HCT116 (cell line): ENCODE results near the gene ERC1. TPM values are rescaled to one million over a fixed set of nuclear protein-coding genes. Genes with fewer than 3 reads are reported as not detected.

Experiments
- ATAC-seq: fragments of 200-7000 bp; cut with Tn5 transposase; 2 replicates; pipeline ENCODE4 v1.9.1; 2020; ENCODE audit warnings: mild to moderate bottlenecking, moderate library complexity
- BruUV-seq: library from RNA; stranded (reverse); fragments of 400-500 nt; replicated peaks from 2 replicates; lab custom pipeline; 2021; lab: Mats Ljungman, UMichigan
- CTCF ChIA-PET: fragments of 300-600 bp; sonication (Branson Sonifier 250); formaldehyde crosslinking; loops from one replicate; lab custom pipeline; 2021; ENCODE audit warnings: antibody characterized with exemption; lab: Charles Lee
- POLR2A ChIA-PET: fragments of 300-600, 350-600 bp; sonication (Branson Sonifier 250); formaldehyde crosslinking; loops from one replicate; lab custom pipeline; 2021; ENCODE audit warnings: antibody characterized with exemption; lab: Charles Lee
- RAD21 ChIA-PET, 2 experiments: fragments of 300-600 bp; sonication (Branson Sonifier 250); formaldehyde crosslinking; loops; one replicate each; lab custom pipeline; 2023; ENCODE audit warnings: low total read pairs in 2 of 2; ENCODE audit not compliant: uncharacterized antibody in 2 of 2, unreplicated experiment in 2 of 2, low non-redundant PET in 1 of 2; lab: Charles Lee
- DNase-seq: peaks from one replicate; pipeline ENCODE4 v3.0.0-alpha.2; 2010; ENCODE audit warnings: low read depth, low spot score
- H2AFZ ChIP-seq: fragments of 200-600 bp; shearing (Covaris generic), sonication (generic); 2 replicates; pipeline ENCODE4 v1.6.1; 2017; ENCODE audit warnings: low read depth, mixed run types, mixed read lengths, antibody characterized with exemption, low read length; ENCODE audit not compliant: poor library complexity, severe bottlenecking
- H3K27ac ChIP-seq: 2 replicates; pipeline ENCODE4 v1.5.1; 2012; ENCODE audit warnings: low read depth, low read length
- H3K27me3 ChIP-seq: fragments of 200-600 bp; sonication (generic); 2 replicates; pipeline ENCODE4 v1.6.1; 2016; ENCODE audit warnings: mixed run types, low read length, mixed read lengths; ENCODE audit not compliant: insufficient read depth
- H3K36me3 ChIP-seq, 2 experiments: fragments of 200-500 bp in 1 of 2; fragments of 200-600 bp in 1 of 2; sonication (Bioruptor generic) in 1 of 2; sonication (generic) in 1 of 2; 2 replicates each; pipeline versions ENCODE4 v1.5.1 to v1.6.1; 2014 to 2016; ENCODE audit warnings: low read length in 2 of 2, inconsistent platforms in 1 of 2, mixed read lengths in 1 of 2, mixed run types in 1 of 2; ENCODE audit not compliant: insufficient read depth in 2 of 2, control insufficient read depth in 1 of 2
- H3K4me1 ChIP-seq, 2 experiments: fragments of 200-600 bp in 1 of 2; sonication (generic) in 1 of 2; 2 replicates each; pipeline versions ENCODE4 v1.5.1 to v1.6.1; 2012 to 2017; ENCODE audit warnings: low read length in 2 of 2, inconsistent platforms in 1 of 2, mild to moderate bottlenecking in 1 of 2, mixed read lengths in 1 of 2, mixed run types in 1 of 2, moderate library complexity in 1 of 2; ENCODE audit not compliant: insufficient read depth in 2 of 2, control insufficient read depth in 1 of 2
- H3K4me2 ChIP-seq: fragments of 200-600 bp; sonication (generic); 2 replicates; pipeline ENCODE4 v1.6.1; 2017; ENCODE audit warnings: mixed run types, low read length, mixed read lengths
- H3K4me3 ChIP-seq, 2 experiments: fragments of 200-600 bp in 1 of 2; sonication (generic) in 1 of 2; replicated peaks in 1 of 2; 2 replicates each; pipeline ENCODE4 v1.5.1; 2011 to 2016; ENCODE audit warnings: low read length in 2 of 2, control low read depth in 1 of 2, low read depth in 1 of 2, mild to moderate bottlenecking in 1 of 2, mixed read lengths in 1 of 2, mixed run types in 1 of 2
- H3K79me2 ChIP-seq: fragments of 200-600 bp; sonication (generic); 2 replicates; pipeline ENCODE4 v1.6.1; 2017; ENCODE audit warnings: mild to moderate bottlenecking, mixed run types, low read length, moderate library complexity, mixed read lengths; ENCODE audit not compliant: insufficient read depth
- H3K9ac ChIP-seq: fragments of 200-600 bp; sonication (generic); 2 replicates; pipeline ENCODE4 v1.6.1; 2016; ENCODE audit warnings: low read length, mixed read lengths
- H3K9me2 ChIP-seq: fragments of 200-600 bp; sonication (generic), shearing (Covaris generic); 2 replicates; pipeline ENCODE4 v1.6.1; 2017; ENCODE audit warnings: mixed run types, mild to moderate bottlenecking, moderate library complexity; ENCODE audit not compliant: insufficient read depth
- H3K9me3 ChIP-seq, 2 experiments: fragments of 200-500 bp in 1 of 2; fragments of 200-600 bp in 1 of 2; sonication (Bioruptor generic) in 1 of 2; sonication (generic) in 1 of 2; 2 replicates each; pipeline ENCODE4 v1.6.1; 2014 to 2017; ENCODE audit warnings: low read length in 2 of 2, mixed read lengths in 2 of 2, inconsistent platforms in 1 of 2, low read depth in 1 of 2, mild to moderate bottlenecking in 1 of 2, mixed run types in 1 of 2, moderate library complexity in 1 of 2; ENCODE audit not compliant: control insufficient read depth in 1 of 2, insufficient read depth in 1 of 2
- H4K20me1 ChIP-seq: fragments of 200-600 bp; sonication (generic), shearing (Covaris generic); 2 replicates; pipeline ENCODE4 v1.6.1; 2017; ENCODE audit warnings: mixed run types, mild to moderate bottlenecking, moderate library complexity; ENCODE audit not compliant: insufficient read depth
- ATF3 ChIP-seq: IDR thresholded peaks from 2 replicates; pipeline ENCODE4 v1.6.1; 2012
- CEBPB ChIP-seq: IDR thresholded peaks from 2 replicates; pipeline ENCODE4 v1.6.1; 2012; ENCODE audit warnings: low read depth
- EGR1 ChIP-seq: IDR thresholded peaks from 2 replicates; pipeline ENCODE4 v1.6.1; 2012; ENCODE audit warnings: low read depth
- ELF1 ChIP-seq: IDR thresholded peaks from 2 replicates; pipeline ENCODE4 v1.6.1; 2012; ENCODE audit warnings: low read depth, borderline replicate concordance
- EZH2 ChIP-seq: fragments of 200-600 bp; sonication (generic); IDR thresholded peaks from 2 replicates; pipeline ENCODE4 v1.6.1; 2017; ENCODE audit warnings: antibody characterized with exemption, mixed run types
- EZH2phosphoT487 ChIP-seq: fragments of 200-600 bp; IDR thresholded peaks from 2 replicates; pipeline ENCODE4 v1.6.1; 2018; ENCODE audit warnings: antibody characterized with exemption, borderline replicate concordance
- FOSL1 ChIP-seq: IDR thresholded peaks from 2 replicates; pipeline ENCODE4 v1.6.1; 2012; ENCODE audit warnings: low read depth
- JUND ChIP-seq: IDR thresholded peaks from 2 replicates; pipeline ENCODE4 v1.6.1; 2012
- MAX ChIP-seq: IDR thresholded peaks from 2 replicates; pipeline ENCODE4 v1.6.1; 2012
- REST ChIP-seq: IDR thresholded peaks from 2 replicates; pipeline ENCODE4 v1.6.1; 2012; ENCODE audit warnings: low read depth
- SIN3A ChIP-seq: IDR thresholded peaks from 2 replicates; pipeline ENCODE4 v1.6.1; 2012; ENCODE audit warnings: low read depth
- SP1 ChIP-seq: IDR thresholded peaks from 2 replicates; pipeline ENCODE4 v1.6.1; 2012; ENCODE audit warnings: low read depth
- YY1 ChIP-seq: IDR thresholded peaks from 2 replicates; pipeline ENCODE4 v1.6.1; 2011; ENCODE audit warnings: low read length, low read depth, moderate library complexity, mild to moderate bottlenecking; ENCODE audit not compliant: insufficient replicate concordance; ENCODE audit errors: extremely low read depth
- ZNF274 ChIP-seq: fragments of 200-500 bp; sonication (Bioruptor generic); IDR thresholded peaks from 2 replicates; pipeline ENCODE4 v1.6.1; 2014; ENCODE audit warnings: mild to moderate bottlenecking, low read depth, low read length, inconsistent platforms
- intact Hi-C: fragments of 100-400 bp; cut with micrococcal nuclease; formaldehyde crosslinking; loops from 2 replicates; pipeline ENCODE4 v1.10.0; 2022
- total RNA-seq: library from RNA; stranded (reverse); gene quantifications from one replicate; pipeline ENCODE4 v1.2.1, GENCODE V29; 2021; ENCODE audit not compliant: unreplicated experiment
- TF ChIP-seq, protein P1 (sequence below), 3 experiments: fragments of 200-600 bp in 1 of 3; sonication (generic) in 1 of 3; IDR thresholded peaks in 2 of 3; conservative IDR thresholded peaks in 1 of 3; 2 replicates each; pipeline ENCODE4 v1.5.1; 2012 to 2017; ENCODE audit warnings: low read depth in 2 of 3, low read length in 2 of 3, antibody characterized with exemption in 1 of 3, borderline replicate concordance in 1 of 3, control low read depth in 1 of 3, mild to moderate bottlenecking in 1 of 3, mixed read lengths in 1 of 3, mixed run types in 1 of 3, moderate library complexity in 1 of 3; ENCODE audit not compliant: insufficient read depth in 1 of 3
- TF ChIP-seq, protein P2 (sequence below): IDR thresholded peaks from 2 replicates; pipeline ENCODE4 v1.6.1; 2011; ENCODE audit warnings: mild to moderate bottlenecking, low read length, moderate library complexity; ENCODE audit not compliant: insufficient replicate concordance; ENCODE audit errors: extremely low read depth

The ERC1 gene
- total RNA-seq, 1 experiment from 2014 or later = 41.9 TPM

DNA sequence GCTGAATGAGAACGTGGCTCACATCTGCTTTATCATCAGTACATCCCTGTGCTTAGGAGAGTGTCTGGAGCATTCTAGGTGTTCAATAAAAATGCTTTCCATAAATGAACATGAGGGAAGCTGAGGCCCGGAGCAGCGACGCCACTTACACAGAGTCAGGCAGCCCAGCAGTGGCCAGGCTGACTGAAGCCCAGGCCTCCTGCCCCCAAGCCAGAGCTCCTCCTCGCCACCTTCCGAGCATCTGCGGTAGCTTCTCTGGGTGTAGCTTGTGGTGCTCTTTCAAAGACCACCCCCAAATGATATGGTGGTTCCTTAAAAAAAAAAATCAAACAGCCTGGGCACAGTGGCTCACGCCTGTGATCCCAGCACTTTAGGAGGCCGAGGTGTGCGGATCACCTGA is 514.6 kb downstream of the ERC1 start:
- no TSS peak for BruUV-seq
- RAD21 ChIA-PET = interaction anchor here in 1 of 2 experiments (0.7 kb wide), 1 partner anchor 79 kb away, joined by 3 read pairs; no protein-coding TSS in a partner anchor

More for the DNA sequence above, 514.6 kb downstream of the ERC1 start:
- Histone ChIP-seq H3K4me3 (no peak overlapping the region), H3K9me2 (no peaks in the 10 kb centered on the region), H2AFZ (no peak overlapping the region), H3K36me3 (no peaks in the 10 kb centered on the region), H3K4me1 (peaks cover 0 to 1% of the 10 kb centered on the region in 2 experiments; a peak in 1 of 4 replicates), H3K9ac (no peak overlapping the region), H3K4me2 (no peak overlapping the region), H3K27me3 (no peaks in the 10 kb centered on the region), H3K9me3 (no peaks in the 10 kb centered on the region), H3K79me2 (no peaks in the 10 kb centered on the region), H3K27ac (no peak overlapping the region), H4K20me1 (no peaks in the 10 kb centered on the region)
- ChIA-PET POLR2A (no interaction called here), CTCF (no interaction called here)
- no peak for TF ChIP-seq EZH2phosphoT487
- TF ChIP-seq ATF3 = no peak
- TF ChIP-seq SP1 = no peak
- no peak for TF ChIP-seq EZH2
- no peak for TF ChIP-seq JUND
- TF ChIP-seq ELF1 = no peak
- no peak for TF ChIP-seq EGR1
- no peak for TF ChIP-seq REST
- TF ChIP-seq ZNF274 = no peak
- TF ChIP-seq, protein P1, sequence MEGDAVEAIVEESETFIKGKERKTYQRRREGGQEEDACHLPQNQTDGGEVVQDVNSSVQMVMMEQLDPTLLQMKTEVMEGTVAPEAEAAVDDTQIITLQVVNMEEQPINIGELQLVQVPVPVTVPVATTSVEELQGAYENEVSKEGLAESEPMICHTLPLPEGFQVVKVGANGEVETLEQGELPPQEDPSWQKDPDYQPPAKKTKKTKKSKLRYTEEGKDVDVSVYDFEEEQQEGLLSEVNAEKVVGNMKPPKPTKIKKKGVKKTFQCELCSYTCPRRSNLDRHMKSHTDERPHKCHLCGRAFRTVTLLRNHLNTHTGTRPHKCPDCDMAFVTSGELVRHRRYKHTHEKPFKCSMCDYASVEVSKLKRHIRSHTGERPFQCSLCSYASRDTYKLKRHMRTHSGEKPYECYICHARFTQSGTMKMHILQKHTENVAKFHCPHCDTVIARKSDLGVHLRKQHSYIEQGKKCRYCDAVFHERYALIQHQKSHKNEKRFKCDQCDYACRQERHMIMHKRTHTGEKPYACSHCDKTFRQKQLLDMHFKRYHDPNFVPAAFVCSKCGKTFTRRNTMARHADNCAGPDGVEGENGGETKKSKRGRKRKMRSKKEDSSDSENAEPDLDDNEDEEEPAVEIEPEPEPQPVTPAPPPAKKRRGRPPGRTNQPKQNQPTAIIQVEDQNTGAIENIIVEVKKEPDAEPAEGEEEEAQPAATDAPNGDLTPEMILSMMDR (IDR thresholded peaks at IDR 0.05 in 2 of 3, conservative IDR thresholded peaks at IDR 0.05 in 1 of 3; ENCODE audit: borderline replicate concordance in 1 of 3, insufficient read depth in 1 of 3, low read depth in 2 of 3, low read length in 2 of 3) = no peak
- no peak for TF ChIP-seq SIN3A
- no peak for TF ChIP-seq YY1
- no peak for TF ChIP-seq CEBPB
- TF ChIP-seq MAX = no peak
- TF ChIP-seq, protein P2, sequence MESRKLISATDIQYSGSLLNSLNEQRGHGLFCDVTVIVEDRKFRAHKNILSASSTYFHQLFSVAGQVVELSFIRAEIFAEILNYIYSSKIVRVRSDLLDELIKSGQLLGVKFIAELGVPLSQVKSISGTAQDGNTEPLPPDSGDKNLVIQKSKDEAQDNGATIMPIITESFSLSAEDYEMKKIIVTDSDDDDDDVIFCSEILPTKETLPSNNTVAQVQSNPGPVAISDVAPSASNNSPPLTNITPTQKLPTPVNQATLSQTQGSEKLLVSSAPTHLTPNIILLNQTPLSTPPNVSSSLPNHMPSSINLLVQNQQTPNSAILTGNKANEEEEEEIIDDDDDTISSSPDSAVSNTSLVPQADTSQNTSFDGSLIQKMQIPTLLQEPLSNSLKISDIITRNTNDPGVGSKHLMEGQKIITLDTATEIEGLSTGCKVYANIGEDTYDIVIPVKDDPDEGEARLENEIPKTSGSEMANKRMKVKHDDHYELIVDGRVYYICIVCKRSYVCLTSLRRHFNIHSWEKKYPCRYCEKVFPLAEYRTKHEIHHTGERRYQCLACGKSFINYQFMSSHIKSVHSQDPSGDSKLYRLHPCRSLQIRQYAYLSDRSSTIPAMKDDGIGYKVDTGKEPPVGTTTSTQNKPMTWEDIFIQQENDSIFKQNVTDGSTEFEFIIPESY = no peak
- TF ChIP-seq FOSL1 = no peak
- no peak for ATAC-seq
- intact Hi-C loops = no loop called here
- no peak for DNase-seq
